OCI-LY1 (cell line): ENCODE results near the gene RNF17.

Experiments used
- CTCF ChIP-seq: fragments of 200-600 bp; sonication (generic), shearing (Covaris generic); IDR thresholded peaks from 2 replicates; pipeline ENCODE4 v1.5.1; 2017; ENCODE audit warnings: mild to moderate bottlenecking, antibody characterized with exemption, low read length, moderate library complexity, mixed read lengths
- EZH2 ChIP-seq: fragments of 200-600 bp; sonication (generic), shearing (Covaris generic); IDR thresholded peaks from 2 replicates; pipeline ENCODE4 v1.8.0; 2017; ENCODE audit warnings: borderline replicate concordance, mixed run types, mild to moderate bottlenecking, antibody characterized with exemption, low read length, moderate library complexity, mixed read lengths

GRCh38 chr13:24727731-24728601 lies 36.0 kb upstream of the RNF17 start:
- TF ChIP-seq CTCF: peak; percentile 71
- no peak for TF ChIP-seq EZH2
